Heart left ventricle (tissue), 16 donors: ENCODE results near the gene HBA2. TPM values are rescaled to one million over a fixed set of nuclear protein-coding genes. Genes with fewer than 3 reads are reported as not detected.

Experiments
- ATAC-seq, 4 donors: fragments of 200-7000 bp; cut with Tn5 transposase; one replicate each; pipeline ENCODE4 v1.9.1; 2020 to 2022; ENCODE audit warnings: moderate library complexity in 4 of 4, mild to moderate bottlenecking in 3 of 4, moderate number of reproducible peaks in 1 of 4
- DNase-seq, 5 donors: peaks; one replicate each; pipeline ENCODE4 v3.0.0-alpha.2; 2020
- H3K27ac ChIP-seq, 12 donors: fragments of 200-600 bp; sonication (generic) in 4 of 12; one replicate each; pipeline versions ENCODE4 v1.5.0 to v1.8.0; 2016 to 2022; ENCODE audit warnings: mild to moderate bottlenecking in 2 of 12
- H3K27me3 ChIP-seq, 9 donors: fragments of 200-600 bp; sonication (generic) in 2 of 9; one replicate each; pipeline versions ENCODE4 v1.5.1 to v1.8.0; 2016 to 2022; ENCODE audit warnings: mild to moderate bottlenecking in 3 of 9
- H3K36me3 ChIP-seq, 9 donors: fragments of 200-600 bp; sonication (generic) in 2 of 9; one replicate each; pipeline versions ENCODE4 v1.5.0 to v1.8.0; 2018 to 2022; ENCODE audit warnings: mild to moderate bottlenecking in 2 of 9
- H3K4me1 ChIP-seq, 12 donors: fragments of 200-600 bp; sonication (generic) in 4 of 12; one replicate each; pipeline versions ENCODE4 v1.5.0 to v1.8.0; 2016 to 2022; ENCODE audit warnings: mild to moderate bottlenecking in 3 of 12
- H3K4me3 ChIP-seq, 12 donors: fragments of 200-600 bp; sonication (generic) in 4 of 12; one replicate each; pipeline versions ENCODE4 v1.5.0 to v1.8.0; 2017 to 2022; ENCODE audit warnings: mild to moderate bottlenecking in 9 of 12, moderate library complexity in 4 of 12
- H3K9me3 ChIP-seq, 12 donors: fragments of 200-600 bp; sonication (generic) in 4 of 12; one replicate each; pipeline versions ENCODE4 v1.5.0 to v1.8.0; 2016 to 2022; ENCODE audit warnings: mild to moderate bottlenecking in 1 of 12
- POLR2A ChIP-seq, 2 donors: fragments of 450-650 bp; IDR thresholded peaks; one replicate each; pipeline ENCODE4 v1.6.1; 2017; ENCODE audit warnings: antibody characterized with exemption in 2 of 2, mild to moderate bottlenecking in 2 of 2, moderate library complexity in 2 of 2
- WGBS, 4 donors: extraction: QIAGEN DNeasy Blood & Tissue Kit in 2 of 4; methylation state at CpG; one replicate each; pipeline versions ENCODE4 v1.1.5 to v1.1.7; 2013 to 2018; 5-methylcytosine and 5-hydroxymethylcytosine counted together
- intact Hi-C, 10 donors: fragments of 100-400 bp; cut with DNase I; formaldehyde crosslinking; loops; one replicate each; pipeline versions ENCODE4 v1.11.1 to v1.14.2; 2022
- polyA plus RNA-seq, 2 donors: library from polyadenylated mRNA; stranded (reverse); fragments of 200-250 nt; gene quantifications; one replicate each; pipeline ENCODE4 v1.2.3, GENCODE V29; 2013
- total RNA-seq, 9 donors: library from RNA; depleted of rRNA in 2 of 9; stranded (reverse); fragments of >200 nt in 2 of 9; fragmentation: NEBNext Ultra II Directional in 3 of 9; extraction: Animal tissue kit (Norgen Biotek cat#: 25700) in 3 of 9; gene quantifications; one replicate each; pipeline versions ENCODE4 v1.1.0 to v1.2.4, GENCODE V29; 2016 to 2023
- TF ChIP-seq, protein P1 (sequence below), 12 donors: fragments of 200-600 bp; sonication (generic) in 4 of 12; IDR thresholded peaks; one replicate each; pipeline versions ENCODE4 v1.5.0 to v1.8.0; 2018 to 2022; ENCODE audit warnings: antibody characterized with exemption in 12 of 12, mild to moderate bottlenecking in 5 of 12
- donor health status: ischemic (EF 13 %, LVEDD 7.1; RV severe dilation, severe dysfunction).
- donor health status: healthy with polysubstance abuse.
- donor health status: DM: no; HTN: yes; CAD: no.
- donor health status: DM: no; HTN: no; CAD: no.
- donor health status: ischemic (EF 25% LVEDD 6.9; RV normal size, moderate dysfunction).
- donor health status: ischemic (EF 25% LVEDD 5.7; RV mildly dilated, moderate dysfunction).
- donor health status: healthy.
- donor health status: DM: yes; HTN: yes; CAD: no.
- donor health status: ischemic (EF 35%, LVEDD 5.7; RV mildly dilated, moderate dysfunction).
- donor health status: nonischemic (EF 11% LVEDD 7.7; RV severe dilation, severe dysfunction).
- donor health status: DM: yes; HTN: yes; CAD: no.
- donor health status: PGD.
- donor health status: ischemic (EF 29% LVEDD 5.4; RV normal size, mild dysfunction).
- donor health status: nonischemic (EF 23%, LVEDD 6.1; RV moderate dilation, normal function).

The HBA2 gene
- total and polyA plus RNA-seq, 11 donors, result 3.6 to 2,038 (median 102) TPM

DNA sequence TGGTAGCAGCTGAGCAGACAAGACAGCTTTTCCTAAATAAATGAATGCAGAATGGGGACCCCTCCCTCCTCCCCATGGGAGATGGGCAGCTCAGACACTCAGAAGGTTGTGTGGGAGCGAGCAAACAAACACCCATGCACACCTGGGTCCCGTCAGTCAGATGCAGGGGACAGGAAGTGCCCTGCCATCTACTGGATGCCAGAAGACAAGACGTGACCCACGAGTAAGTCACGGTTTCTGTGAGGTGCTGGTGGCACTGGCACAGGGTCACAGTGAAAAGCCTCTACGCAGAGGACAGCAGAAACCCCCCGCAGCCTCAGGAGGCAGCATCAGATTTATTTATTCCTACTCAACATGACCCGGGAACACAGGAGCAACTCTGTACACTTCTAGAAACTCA lies 16.0 kb downstream of the HBA2 start:
- DNase-seq, result no peak
- Histone ChIP-seq H3K4me1 (no peaks in the 10 kb centered on the region), H3K4me3 (no peak overlapping the region), H3K27ac (no peak overlapping the region), H3K36me3 (peaks cover 3 to 70% (median 64%) of the 10 kb centered on the region in 9 donors), H3K27me3 (no peaks in the 10 kb centered on the region), H3K9me3 (no peaks in the 10 kb centered on the region)
- no peak for ATAC-seq
- TF ChIP-seq POLR2A (IDR thresholded peaks at IDR 0.05), result no peak
- TF ChIP-seq, protein P1, sequence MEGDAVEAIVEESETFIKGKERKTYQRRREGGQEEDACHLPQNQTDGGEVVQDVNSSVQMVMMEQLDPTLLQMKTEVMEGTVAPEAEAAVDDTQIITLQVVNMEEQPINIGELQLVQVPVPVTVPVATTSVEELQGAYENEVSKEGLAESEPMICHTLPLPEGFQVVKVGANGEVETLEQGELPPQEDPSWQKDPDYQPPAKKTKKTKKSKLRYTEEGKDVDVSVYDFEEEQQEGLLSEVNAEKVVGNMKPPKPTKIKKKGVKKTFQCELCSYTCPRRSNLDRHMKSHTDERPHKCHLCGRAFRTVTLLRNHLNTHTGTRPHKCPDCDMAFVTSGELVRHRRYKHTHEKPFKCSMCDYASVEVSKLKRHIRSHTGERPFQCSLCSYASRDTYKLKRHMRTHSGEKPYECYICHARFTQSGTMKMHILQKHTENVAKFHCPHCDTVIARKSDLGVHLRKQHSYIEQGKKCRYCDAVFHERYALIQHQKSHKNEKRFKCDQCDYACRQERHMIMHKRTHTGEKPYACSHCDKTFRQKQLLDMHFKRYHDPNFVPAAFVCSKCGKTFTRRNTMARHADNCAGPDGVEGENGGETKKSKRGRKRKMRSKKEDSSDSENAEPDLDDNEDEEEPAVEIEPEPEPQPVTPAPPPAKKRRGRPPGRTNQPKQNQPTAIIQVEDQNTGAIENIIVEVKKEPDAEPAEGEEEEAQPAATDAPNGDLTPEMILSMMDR (IDR thresholded peaks at IDR 0.05), result peak in 1 of 12 donors; percentile 8
- intact Hi-C loops, result no loop called here
- 70 to 79% (median 75%) methylated on average over 8 of the region's 8 CpGs for WGBS, 4 donors

DNA sequence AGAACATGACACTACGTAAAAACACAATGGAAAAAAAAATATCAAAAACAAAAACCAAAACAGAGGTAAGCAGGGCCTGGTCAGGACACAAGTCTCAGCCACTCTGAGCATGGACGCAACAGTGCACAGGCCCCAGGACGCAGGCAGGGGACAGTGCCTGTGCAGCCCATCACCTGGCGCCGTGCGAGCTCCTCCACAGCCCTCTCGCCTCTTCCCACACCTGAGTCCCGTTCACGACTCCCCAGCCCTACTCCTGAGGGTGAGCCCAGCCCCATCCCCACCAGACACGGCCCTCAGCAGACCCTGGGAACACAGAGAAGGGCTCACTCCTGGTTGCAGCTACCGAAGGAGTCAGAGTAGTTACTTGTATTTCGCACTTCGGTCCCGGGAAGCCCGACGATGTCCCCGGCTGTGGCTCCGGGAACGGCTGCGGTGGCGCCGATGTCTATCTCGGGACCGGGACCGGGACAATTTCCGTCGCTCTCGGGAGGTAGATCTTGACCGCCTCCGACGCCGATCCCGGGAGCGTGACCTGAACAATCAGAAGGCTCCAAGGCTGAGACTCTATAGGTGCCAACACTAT lies 17.0 kb downstream of the HBA2 start:
- H3K36me3 ChIP-seq, result peaks cover 3 to 80% (median 75%) of the 10 kb centered on the region in 9 donors
- H3K4me1 ChIP-seq, result no peaks in the 10 kb centered on the region
- no peaks in the 10 kb centered on the region for H3K9me3 ChIP-seq
- DNase-seq (no peak), ATAC-seq (no peak)
- intact Hi-C loops, result no loop called here
- H3K27me3 ChIP-seq, result no peaks in the 10 kb centered on the region
- no peak overlapping the region for H3K4me3 ChIP-seq
- no peak for TF ChIP-seq POLR2A (IDR thresholded peaks at IDR 0.05)
- TF ChIP-seq, protein P1 (IDR thresholded peaks at IDR 0.05), result no peak
- H3K27ac ChIP-seq, result no peak overlapping the region
- 92 to 96% (median 94%) methylated on average over 34 of the region's 34 CpGs for WGBS, 4 donors

- WGBS, 4 donors, result 88 to 96% (median 91%) methylated on average over 4 of the region's 4 CpGs
- Histone ChIP-seq H3K27ac (no peak overlapping the region), H3K27me3 (no peaks in the 10 kb centered on the region), H3K36me3 (peaks cover 3 to 98% (median 96%) of the 10 kb centered on the region in 9 donors), H3K4me1 (no peaks in the 10 kb centered on the region), H3K9me3 (no peaks in the 10 kb centered on the region), H3K4me3 (no peak overlapping the region)
- DNase-seq, result no peak
- no peak for ATAC-seq
- TF ChIP-seq POLR2A (IDR thresholded peaks at IDR 0.05), result no peak
- TF ChIP-seq, protein P1 (IDR thresholded peaks at IDR 0.05), result no peak
- intact Hi-C loops, result no loop called here
These were observed 19.2 kb downstream of the HBA2 start for GRCh38 chr16:191831-192230.

DNA sequence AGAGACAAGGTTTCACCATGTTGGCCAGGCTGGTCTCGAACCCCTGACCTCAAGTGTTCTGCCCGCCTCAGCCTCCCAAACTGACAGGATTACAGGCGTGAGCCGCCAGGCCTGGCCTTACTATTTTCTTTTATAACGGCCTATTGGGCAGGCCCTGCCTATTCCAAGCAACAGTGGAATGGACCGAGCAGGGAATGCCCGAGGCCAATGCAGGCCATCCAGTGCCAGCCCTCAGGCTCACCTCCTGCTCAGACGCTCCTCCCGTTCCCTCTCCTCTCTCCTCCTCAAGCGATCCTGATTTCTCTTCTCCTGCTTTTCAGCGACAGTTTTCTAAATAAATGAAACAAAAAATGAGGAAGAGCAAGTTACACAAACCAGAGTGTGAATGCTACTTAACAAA lies 20.0 kb downstream of the HBA2 start:
- H3K36me3 ChIP-seq, result peaks cover 3 to 100% (median 99%) of the 10 kb centered on the region in 9 donors
- TF ChIP-seq POLR2A (IDR thresholded peaks at IDR 0.05), result no peak
- TF ChIP-seq, protein P1 (IDR thresholded peaks at IDR 0.05), result no peak
- no peak overlapping the region for H3K27ac ChIP-seq
- no peaks in the 10 kb centered on the region for H3K27me3 ChIP-seq
- no peak for DNase-seq
- H3K4me1 ChIP-seq, result no peaks in the 10 kb centered on the region
- ATAC-seq, result no peak
- WGBS, 4 donors, result 94 to 97% (median 97%) methylated on average over 11 of the region's 11 CpGs
- no peaks in the 10 kb centered on the region for H3K9me3 ChIP-seq
- intact Hi-C loops, result no loop called here
- no peak overlapping the region for H3K4me3 ChIP-seq
